SK-N-MC (cell line): ENCODE measurements around the gene B3GNT8.

Experiments used
- EZH2 ChIP-seq: fragments of 200-600 bp; sonication (generic); IDR thresholded peaks from one replicate; pipeline ENCODE4 v1.6.1; 2017; ENCODE audit warnings: antibody characterized with exemption
- FOXP2 ChIP-seq: optimal IDR thresholded peaks from 2 replicates; pipeline ENCODE3; 2011; ENCODE audit warnings: mild to moderate bottlenecking, moderate library complexity; ENCODE audit not compliant: insufficient read depth; ENCODE audit errors: extremely low read length, control extremely low read depth
- POLR2AphosphoS5 ChIP-seq: IDR thresholded peaks from 2 replicates; pipeline ENCODE4 v1.6.1; 2012; ENCODE audit warnings: mild to moderate bottlenecking, low read depth, low read length, borderline replicate concordance

DNA sequence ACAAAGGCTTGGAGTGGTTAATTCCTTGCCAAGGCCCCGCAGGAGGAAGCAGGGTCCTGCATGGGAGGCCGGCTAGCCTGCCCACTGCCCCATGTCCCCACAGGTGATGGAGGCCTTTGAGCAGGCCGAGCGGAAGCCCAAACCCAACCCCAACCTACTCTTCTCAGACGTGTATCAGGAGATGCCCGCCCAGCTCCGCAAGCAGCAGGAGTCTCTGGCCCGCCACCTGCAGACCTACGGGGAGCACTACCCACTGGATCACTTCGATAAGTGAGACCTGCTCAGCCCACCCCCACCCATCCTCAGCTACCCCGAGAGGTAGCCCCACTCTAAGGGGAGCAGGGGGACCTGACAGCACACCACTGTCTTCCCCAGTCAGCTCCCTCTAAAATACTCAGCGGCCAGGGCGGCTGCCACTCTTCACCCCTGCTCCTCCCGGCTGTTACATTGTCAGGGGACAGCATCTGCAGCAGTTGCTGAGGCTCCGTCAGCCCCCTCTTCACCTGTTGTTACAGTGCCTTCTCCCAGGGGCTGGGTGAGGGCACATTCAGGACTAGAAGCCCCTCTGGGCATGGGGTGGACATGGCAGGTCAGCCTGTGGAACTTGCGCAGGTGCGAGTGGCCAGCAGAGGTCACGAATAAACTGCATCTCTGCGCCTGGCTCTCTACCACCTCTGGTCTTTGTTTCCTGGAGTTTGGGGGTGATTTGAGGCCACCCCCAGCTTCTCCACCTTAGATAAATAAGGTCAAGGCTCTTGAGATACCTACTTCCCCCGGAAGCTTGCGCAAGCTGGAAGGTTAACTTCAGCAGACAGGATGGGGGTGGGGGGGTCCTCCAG, 2.6 kb downstream of the B3GNT8 start:
- TF ChIP-seq POLR2AphosphoS5: no peak
- no peak for TF ChIP-seq EZH2
- no peak for TF ChIP-seq FOXP2
